ENCODE results near the gene DOCK3.
A peak's percentile ranks its signal among the peaks of the same experiment; 100 is the strongest.

Gene DOCK3

GRCh38 chr3:50674349-50675178, at the start of gene DOCK3:
DOCK3 (plus strand) TSS chr3:50674927; CDS start chr3:50675264, 337 bp downstream.
- DNase-seq, result peak; percentile 80

GRCh38 chr3:50625231-50626182, 49.2 kb upstream of the DOCK3 start:
- no peak for DNase-seq

DNA sequence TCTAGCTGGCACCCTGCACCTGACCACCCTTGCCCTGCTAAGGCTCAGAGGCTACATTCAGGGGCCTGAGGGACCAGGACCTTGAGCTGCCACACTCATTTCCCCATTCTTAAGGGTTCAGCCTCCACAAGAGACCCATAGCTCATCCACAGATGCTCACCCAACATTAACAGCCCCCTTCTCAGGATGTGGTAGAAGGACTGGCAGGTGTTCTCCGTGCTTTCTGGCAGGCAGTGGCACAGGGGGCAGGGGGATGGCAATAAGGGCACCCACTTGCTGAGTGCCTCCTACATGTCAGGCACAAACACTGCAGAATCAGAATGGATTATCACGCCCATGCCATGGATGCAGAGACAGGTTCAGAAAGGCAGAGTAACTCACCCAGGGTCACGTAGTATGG, 48.3 kb upstream of the DOCK3 start:
- no peak for DNase-seq

- DNase-seq, result peak; percentile 90
Measured at GRCh38 chr3:50627407-50628051, 47.2 kb upstream of the DOCK3 start.

DNA sequence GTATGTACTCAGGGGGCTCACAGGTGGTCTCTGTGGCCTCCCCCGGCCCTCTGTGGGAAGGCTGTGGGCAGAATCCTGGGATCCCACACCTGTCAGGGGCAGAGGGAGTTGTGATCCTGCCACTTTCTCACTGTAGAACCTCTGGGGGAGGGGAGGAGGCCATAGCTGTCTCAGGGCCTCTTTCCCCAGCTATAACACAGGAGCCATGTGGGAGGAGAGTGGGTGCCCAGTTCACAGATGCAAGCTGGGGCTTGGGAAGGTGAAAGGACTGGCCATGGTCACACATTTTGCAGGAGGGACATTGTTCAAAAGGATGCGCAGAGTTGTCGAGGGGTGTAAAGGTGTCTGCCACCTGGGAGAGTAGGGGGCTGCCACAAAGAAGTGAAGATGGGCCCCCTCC, 46.1 kb upstream of the DOCK3 start:
- DNase-seq, result no peak

GRCh38 chr3:50630394-50630793, 44.3 kb upstream of the DOCK3 start:
- DNase-seq, result no peak

DNA sequence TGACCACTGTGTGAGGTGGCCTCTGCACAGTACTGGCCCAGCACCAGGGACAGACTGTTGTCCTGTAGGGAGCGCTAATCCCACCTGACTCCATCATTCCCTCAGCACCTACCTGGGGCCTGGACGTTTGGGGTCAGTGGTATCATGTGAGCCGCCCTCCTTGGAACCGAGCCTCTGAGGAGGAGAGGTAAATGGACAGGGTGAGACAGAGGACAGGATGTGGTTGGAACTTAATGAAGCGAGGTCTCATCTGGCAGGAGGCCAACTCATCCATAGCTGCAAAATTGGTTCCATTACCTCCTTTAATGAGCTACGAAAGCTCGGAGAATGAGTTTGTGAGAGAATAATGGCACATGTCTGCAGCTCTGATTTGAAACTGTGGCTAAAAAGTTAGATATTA, 43.9 kb upstream of the DOCK3 start:
- DNase-seq, result no peak

DNA sequence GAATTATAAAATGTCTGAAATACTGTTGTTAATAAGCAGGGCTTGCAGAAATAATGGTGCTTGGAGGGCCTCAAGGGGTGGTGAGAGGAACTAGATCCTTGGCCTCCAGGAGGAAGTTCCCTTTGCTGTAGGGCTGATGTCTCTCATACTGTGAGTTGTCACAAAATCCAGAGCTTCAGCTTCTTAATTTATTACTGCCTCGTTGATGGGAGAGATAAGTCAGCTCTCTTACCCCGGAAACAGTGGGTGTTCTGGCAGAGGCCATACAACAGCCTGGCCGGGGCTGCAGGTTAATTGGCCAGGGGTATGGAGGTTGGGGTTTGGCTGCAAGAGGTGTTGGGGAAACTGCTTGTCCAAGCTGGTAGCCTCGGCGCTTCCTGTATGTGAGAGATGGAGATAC, 42.3 kb upstream of the DOCK3 start:
- DNase-seq, result peak; percentile 75

GRCh38 chr3:50633230-50633790, 41.4 kb upstream of the DOCK3 start:
- DNase-seq, result no peak

DNA sequence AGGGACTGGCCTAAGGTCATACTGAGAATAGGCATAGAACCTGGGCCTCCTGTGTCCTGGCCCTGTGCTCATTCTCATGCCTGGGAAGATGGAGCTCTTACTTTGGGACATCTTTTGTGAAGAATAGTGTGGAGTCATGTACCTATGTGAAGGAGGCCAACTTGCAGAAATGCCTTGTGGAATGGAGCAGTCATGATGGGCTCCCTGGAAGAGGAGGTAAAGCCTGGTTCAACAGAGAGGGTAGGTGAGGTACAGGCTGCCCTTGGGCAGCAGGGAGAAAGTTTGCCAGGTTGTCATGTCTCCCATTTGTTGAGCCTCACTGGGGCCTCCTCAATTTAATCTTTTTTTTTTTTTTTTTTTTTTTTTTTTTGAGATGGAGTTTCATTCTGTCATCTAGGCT, 39.7 kb upstream of the DOCK3 start:
- DNase-seq, result no peak

DNA sequence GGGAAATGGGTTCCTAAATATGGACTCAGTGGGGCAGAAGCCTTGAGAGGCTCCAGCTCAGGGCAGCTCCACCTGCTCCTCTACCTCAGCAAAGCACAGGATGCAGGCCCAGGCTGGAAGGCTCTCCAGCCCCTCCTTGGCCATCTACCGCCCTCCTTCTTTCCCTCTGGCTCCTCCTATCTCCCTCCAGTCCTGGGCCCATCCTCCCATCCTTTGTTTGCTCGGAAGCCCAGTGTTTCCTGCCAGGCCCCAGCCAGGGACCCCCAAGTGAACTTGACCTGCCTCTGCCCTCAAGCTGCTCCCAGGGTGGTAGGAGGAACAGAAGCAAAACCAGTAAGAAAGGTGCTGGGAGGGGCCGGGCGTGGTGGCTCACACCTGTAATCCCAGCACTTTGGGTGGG, 37.7 kb upstream of the DOCK3 start:
- no peak for DNase-seq

DNA sequence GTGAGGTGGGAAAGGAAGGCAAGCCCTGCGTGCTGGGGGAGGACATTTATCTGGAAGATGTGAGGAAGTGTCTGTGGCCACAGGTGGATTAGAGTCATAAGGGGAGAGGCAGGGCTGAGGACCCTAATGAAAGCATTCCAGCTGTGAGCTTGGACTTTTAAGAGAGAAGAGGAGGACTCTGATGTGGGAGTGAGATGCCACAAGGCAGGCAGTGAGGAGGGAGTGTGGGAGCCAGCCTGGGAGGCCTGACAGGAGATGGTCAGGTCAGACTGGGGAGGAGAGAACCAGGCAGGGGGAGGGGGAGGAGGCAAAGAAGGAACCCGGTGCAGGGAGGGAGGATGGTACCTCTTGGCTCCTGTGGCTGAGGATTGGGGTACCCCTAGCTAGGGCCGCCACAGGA, 36.8 kb upstream of the DOCK3 start:
- no peak for DNase-seq

DNA sequence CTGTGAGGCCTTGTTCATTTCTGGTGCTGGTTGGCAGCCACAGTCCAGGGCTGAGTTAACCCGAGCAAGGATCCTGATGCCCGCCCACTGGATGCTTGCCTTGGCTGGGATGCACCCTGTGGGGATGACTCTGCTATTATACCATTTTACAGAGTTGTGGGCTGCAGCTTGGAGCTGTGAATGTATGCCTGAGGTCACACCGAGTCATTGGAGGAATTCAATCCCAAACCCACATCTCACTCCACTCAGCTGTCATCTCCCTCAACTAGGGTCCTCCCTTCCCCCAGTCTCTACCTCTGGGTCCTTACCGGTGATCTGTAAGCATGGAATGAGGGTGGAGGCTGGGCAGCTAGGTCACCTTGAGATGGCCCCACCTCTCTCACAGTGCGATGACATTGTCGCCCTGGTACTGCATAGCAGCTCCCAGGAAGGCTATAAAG, 35.7 kb upstream of the DOCK3 start:
- DNase-seq, result peak; percentile 41

GRCh38 chr3:50642382-50642781, 32.3 kb upstream of the DOCK3 start:
- no peak for DNase-seq

DNA sequence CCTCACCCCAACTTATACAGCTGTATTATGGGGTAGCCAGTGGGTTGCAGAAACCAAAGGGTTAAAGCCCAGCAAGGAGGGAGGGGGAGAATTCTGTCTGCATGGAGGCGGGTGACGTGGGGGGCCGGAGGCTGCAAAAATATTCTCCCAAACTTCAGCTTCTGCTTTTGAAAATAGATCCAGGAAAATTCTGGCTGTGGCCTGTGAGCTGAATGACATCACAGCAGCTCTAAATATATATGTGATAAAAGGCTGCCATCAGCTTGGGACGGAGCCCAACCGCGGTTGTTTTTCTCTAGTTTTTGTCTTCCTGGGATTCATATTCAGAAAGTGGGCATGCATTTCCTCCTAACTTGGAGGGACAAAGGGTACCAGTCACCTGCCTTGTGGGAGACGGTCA, 30.2 kb upstream of the DOCK3 start:
- no peak for DNase-seq

- DNase-seq, result no peak
Measured at GRCh38 chr3:50645378-50645777, 29.3 kb upstream of the DOCK3 start.

DNA sequence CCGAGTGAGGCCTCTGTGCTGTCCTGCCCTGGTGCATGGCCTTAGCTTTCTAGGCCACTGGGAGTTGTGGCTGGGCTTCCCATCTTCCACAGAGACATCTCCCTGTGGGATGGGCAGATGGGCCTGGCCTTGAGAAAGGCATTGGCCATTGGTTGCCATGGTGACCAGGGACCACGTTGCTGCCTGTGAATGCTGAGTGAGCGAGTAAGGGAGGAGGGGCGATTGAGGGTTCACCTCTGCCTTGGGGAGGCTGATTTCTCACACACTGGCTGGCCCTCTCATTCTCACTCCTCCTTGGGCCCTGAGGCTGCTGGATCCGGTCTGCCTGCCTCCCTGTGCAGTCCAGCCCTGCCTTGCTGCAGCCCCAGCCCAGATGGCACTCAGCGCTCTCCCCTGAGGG, 26.4 kb upstream of the DOCK3 start:
- DNase-seq, result no peak

DNA sequence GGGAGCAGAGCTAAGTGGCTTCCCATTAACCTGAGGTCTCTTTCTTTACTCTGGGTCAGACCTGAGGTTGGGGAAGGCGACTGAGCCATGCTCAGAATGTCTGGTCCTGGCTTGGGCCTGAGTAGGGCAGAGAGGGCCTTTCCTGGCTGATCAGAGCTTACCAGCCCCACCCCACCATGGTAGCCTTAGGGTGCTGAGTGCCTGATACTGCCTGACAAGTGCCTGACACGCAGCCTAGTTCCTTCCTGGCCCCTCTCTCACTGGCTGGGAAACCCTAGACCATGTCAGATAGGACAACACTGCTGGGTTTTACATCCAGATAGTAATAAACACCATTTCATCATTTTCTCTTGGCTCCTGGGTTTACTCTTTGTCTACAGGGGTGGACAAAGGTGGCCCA, 25.8 kb upstream of the DOCK3 start:
- no peak for DNase-seq

- DNase-seq, result no peak
Measured at GRCh38 chr3:50649451-50649931, 25.2 kb upstream of the DOCK3 start.

GRCh38 chr3:50650018-50650417, 24.7 kb upstream of the DOCK3 start:
- no peak for DNase-seq

- no peak for DNase-seq
Measured at GRCh38 chr3:50651445-50651844, 23.3 kb upstream of the DOCK3 start.

- DNase-seq, result no peak
Measured at GRCh38 chr3:50651920-50652529, 22.7 kb upstream of the DOCK3 start.

Measured in suppressor macrophage treated with lipopolysaccharide for 4 hours (primary cell).